ENCODE results near the gene RANBP1.

The RANBP1 gene

GRCh38 chr22:20125201-20126174 is 9.6 kb downstream of the RANBP1 start:
- peaks cover 69% of the 10 kb centered on the region for H3K36me3 ChIP-seq
- DNase-seq: no peak
- TF ChIP-seq CTCF (IDR thresholded peaks at IDR 0.05; ENCODE audit: low read depth, low read length): no peak
- H3K27ac ChIP-seq: peak overlapping the region; percentile 7; the same call in 1 of the 2 replicates
- no peaks in the 10 kb centered on the region for H3K27me3 ChIP-seq (ENCODE audit: insufficient read depth, low read depth, severe bottlenecking)
- H3K4me3 ChIP-seq (ENCODE audit: low read depth, low read length): no peak overlapping the region
- no peaks in the 10 kb centered on the region for H3K9me3 ChIP-seq (ENCODE audit: severe bottlenecking)

DNA sequence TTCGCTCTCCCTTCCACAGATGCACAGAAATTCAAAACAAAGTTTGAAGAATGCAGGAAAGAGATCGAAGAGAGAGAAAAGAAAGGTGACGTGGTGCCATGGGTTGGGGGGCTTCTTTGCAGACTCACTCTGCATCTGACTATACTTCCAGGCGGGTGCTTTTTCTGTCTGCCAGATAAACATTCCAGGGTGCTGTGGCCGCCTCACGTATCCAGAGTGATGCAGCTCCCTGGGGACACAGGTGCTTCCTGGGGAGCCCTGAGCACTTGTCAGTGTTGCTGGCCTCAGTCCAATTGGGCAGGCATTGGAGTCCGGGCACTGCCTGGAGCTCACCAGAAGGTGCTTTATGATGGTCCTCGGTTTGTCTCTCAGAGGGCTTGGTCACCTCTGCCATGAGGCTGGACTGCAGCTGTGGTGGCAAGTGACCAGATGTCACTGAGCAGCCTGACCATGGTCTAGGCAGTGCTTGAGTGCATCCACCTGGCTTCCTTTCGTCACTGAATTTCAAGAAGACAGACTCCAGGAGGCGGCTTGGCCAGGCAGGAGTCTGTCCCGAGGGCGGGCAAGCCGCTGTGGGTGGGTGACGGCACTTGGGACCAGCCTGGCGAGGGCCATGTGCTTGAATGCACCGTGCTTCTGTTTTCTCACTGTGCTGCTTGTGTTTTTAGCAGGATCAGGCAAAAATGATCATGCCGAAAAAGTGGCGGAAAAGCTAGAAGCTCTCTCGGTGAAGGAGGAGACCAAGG is 10.6 kb downstream of the RANBP1 start:
- no peak overlapping the region for H3K4me3 ChIP-seq (ENCODE audit: low read depth, low read length)
- no peaks in the 10 kb centered on the region for H3K9me3 ChIP-seq (ENCODE audit: severe bottlenecking)
- no peaks in the 10 kb centered on the region for H3K27me3 ChIP-seq (ENCODE audit: insufficient read depth, low read depth, severe bottlenecking)
- no peak for TF ChIP-seq CTCF (IDR thresholded peaks at IDR 0.05; ENCODE audit: low read depth, low read length)
- no peak for DNase-seq
- H3K36me3 ChIP-seq: peaks cover 59% of the 10 kb centered on the region
- peak overlapping the region; percentile 52 for H3K27ac ChIP-seq

DNA sequence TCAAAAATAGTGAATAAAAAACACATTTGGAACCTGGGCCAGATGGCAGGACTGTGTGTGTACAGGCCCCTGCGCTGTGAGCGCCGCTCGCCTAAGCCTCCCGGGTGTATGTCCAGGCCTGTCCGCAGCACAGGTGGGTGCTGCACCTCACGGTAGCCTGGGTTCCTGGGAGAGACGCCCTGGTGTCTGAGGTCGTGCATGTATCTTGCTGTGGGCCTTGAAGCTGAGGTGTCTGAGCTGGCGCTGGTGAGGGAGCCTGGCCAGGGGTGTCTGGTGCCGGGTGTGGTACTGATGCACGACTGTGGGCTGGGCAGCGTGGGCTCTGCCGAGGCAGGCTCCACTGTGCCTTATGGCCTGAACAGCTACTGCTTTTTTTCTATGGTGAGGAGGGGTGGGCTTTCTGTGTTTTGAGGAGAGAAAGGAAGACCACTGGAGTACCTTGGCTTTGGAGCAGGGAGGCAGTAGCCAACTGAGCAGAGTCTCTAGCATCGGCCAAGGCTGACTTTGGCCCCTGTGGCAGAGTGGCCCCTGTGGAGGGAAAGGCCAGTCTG is 11.5 kb downstream of the RANBP1 start:
- no peak for TF ChIP-seq CTCF (IDR thresholded peaks at IDR 0.05; ENCODE audit: low read depth, low read length)
- Histone ChIP-seq H3K27me3 (ENCODE audit: insufficient read depth, low read depth, severe bottlenecking) (no peaks in the 10 kb centered on the region), H3K27ac (peak overlapping the region; percentile 59), H3K9me3 (ENCODE audit: severe bottlenecking) (no peaks in the 10 kb centered on the region), H3K4me3 (ENCODE audit: low read depth, low read length) (no peak overlapping the region), H3K36me3 (peaks cover 50% of the 10 kb centered on the region)
- peak; percentile 44 for DNase-seq

DNA sequence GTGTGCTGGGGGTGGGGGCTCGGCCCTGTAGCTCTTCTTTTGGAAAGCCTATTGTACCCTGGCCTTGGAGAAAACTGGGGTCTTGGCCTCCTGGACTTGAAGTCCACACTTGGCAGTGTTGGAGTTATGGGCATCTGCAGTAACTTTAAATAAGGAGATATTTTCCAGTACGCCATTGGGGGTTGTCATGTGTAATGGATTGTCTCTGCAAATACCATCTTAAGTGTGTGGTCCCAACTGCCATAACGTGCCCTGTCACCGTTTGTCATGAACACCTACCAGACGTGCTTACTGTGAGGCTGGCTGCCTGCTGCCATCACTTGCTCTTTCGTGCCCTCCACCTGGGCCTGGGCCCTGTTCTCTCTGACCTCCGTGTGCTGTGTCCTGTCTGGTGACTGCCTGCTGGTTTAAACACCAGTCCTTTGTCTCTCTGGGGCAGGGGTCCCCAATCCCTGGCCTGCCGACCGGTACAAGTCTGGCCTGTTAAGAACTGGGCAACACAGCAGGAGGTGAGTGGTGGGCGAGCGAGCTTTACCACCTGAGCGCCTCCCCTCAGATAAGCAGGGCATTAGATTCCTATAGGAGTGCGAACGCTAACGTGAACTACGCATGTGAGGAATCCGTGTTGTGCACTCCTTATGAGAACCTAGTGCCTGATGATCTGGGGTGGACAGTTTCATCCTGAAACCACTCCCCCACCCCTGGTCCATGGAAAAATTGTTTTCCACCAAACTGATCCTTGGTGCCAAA is 12.1 kb downstream of the RANBP1 start:
- peaks cover 49% of the 10 kb centered on the region for H3K36me3 ChIP-seq
- no peaks in the 10 kb centered on the region for H3K9me3 ChIP-seq (ENCODE audit: severe bottlenecking)
- DNase-seq: no peak
- no peak for TF ChIP-seq CTCF (IDR thresholded peaks at IDR 0.05; ENCODE audit: low read depth, low read length)
- H3K27ac ChIP-seq: peak overlapping the region; percentile 59
- H3K4me3 ChIP-seq (ENCODE audit: low read depth, low read length): no peak overlapping the region
- H3K27me3 ChIP-seq (ENCODE audit: insufficient read depth, low read depth, severe bottlenecking): no peaks in the 10 kb centered on the region

GRCh38 chr22:20128619-20128901 is 12.7 kb downstream of the RANBP1 start:
- H3K27ac ChIP-seq: peak overlapping the region; percentile 30; the same call in 1 of the 2 replicates

More at GRCh38 chr22:20128619-20128901, 12.7 kb downstream of the RANBP1 start:
- peaks cover 46% of the 10 kb centered on the region for H3K36me3 ChIP-seq
- no peak overlapping the region for H3K4me3 ChIP-seq (ENCODE audit: low read depth, low read length)
- no peak for DNase-seq
- no peak for TF ChIP-seq CTCF (IDR thresholded peaks at IDR 0.05; ENCODE audit: low read depth, low read length)
- H3K9me3 ChIP-seq (ENCODE audit: severe bottlenecking): no peaks in the 10 kb centered on the region
- H3K27me3 ChIP-seq (ENCODE audit: insufficient read depth, low read depth, severe bottlenecking): no peaks in the 10 kb centered on the region

Data from WERI-Rb-1 (cell line).